HEK293 (cell line): Measurements from ENCODE around the gene ADORA2A.

Experiments used
- PATZ1 ChIP-seq: fragments of 450-650 bp; formaldehyde crosslinking; IDR thresholded peaks from 2 replicates; pipeline ENCODE4 v1.5.1; 2016; ENCODE audit warnings: missing biosample characterization, missing genetic modification characterization
- TRIM28 ChIP-seq: IDR thresholded peaks from 2 replicates; pipeline ENCODE4 v1.6.1; 2011; ENCODE audit warnings: low read length, control low read depth, borderline replicate concordance
- ZBTB10 ChIP-seq: fragments of 450-650 bp; formaldehyde crosslinking; IDR thresholded peaks from 2 replicates; pipeline ENCODE4 v1.5.1; 2016; ENCODE audit warnings: missing biosample characterization, missing genetic modification characterization
- ZBTB21 ChIP-seq: fragments of 450-650 bp; formaldehyde crosslinking; IDR thresholded peaks from 2 replicates; pipeline ENCODE4 v1.5.1; 2017; ENCODE audit warnings: missing biosample characterization, missing genetic modification characterization
- ZFP37 ChIP-seq: fragments of 450-650 bp; formaldehyde crosslinking; IDR thresholded peaks from 2 replicates; pipeline ENCODE4 v1.5.1; 2016; ENCODE audit warnings: missing biosample characterization, missing genetic modification characterization
- ZNF169 ChIP-seq: fragments of 450-650 bp; formaldehyde crosslinking; IDR thresholded peaks from 2 replicates; pipeline ENCODE4 v1.5.1; 2016; ENCODE audit warnings: missing biosample characterization, missing genetic modification characterization
- ZNF211 ChIP-seq: fragments of 450-650 bp; formaldehyde crosslinking; IDR thresholded peaks from 2 replicates; pipeline ENCODE4 v1.5.1; 2016; ENCODE audit warnings: low read depth, missing biosample characterization, missing genetic modification characterization
- ZNF239 ChIP-seq: fragments of 450-650 bp; formaldehyde crosslinking; IDR thresholded peaks from 2 replicates; pipeline ENCODE4 v1.5.1; 2016; ENCODE audit warnings: missing biosample characterization, missing genetic modification characterization
- ZNF274 ChIP-seq, 2 experiments: fragments of 200-500 bp in 1 of 2; fragments of 450-650 bp in 1 of 2; sonication (Bioruptor generic) in 1 of 2; formaldehyde crosslinking in 1 of 2; IDR thresholded peaks; 2 replicates each; pipeline versions ENCODE4 v1.5.1 to v1.6.1; 2014 to 2016; ENCODE audit warnings: borderline replicate concordance in 1 of 2, inconsistent platforms in 1 of 2, low read length in 1 of 2, missing biosample characterization in 1 of 2, missing genetic modification characterization in 1 of 2
- ZNF311 ChIP-seq: fragments of 450-650 bp; formaldehyde crosslinking; IDR thresholded peaks from 2 replicates; pipeline ENCODE4 v1.5.1; 2017; ENCODE audit warnings: missing biosample characterization, missing genetic modification characterization, borderline replicate concordance
- ZNF394 ChIP-seq: fragments of 450-650 bp; formaldehyde crosslinking; IDR thresholded peaks from 2 replicates; pipeline ENCODE4 v1.5.1; 2016; ENCODE audit warnings: missing biosample characterization, missing genetic modification characterization, mild to moderate bottlenecking, moderate library complexity, borderline replicate concordance
- ZNF426 ChIP-seq: fragments of 450-650 bp; formaldehyde crosslinking; IDR thresholded peaks from 2 replicates; pipeline ENCODE4 v1.5.1; 2017; ENCODE audit warnings: missing biosample characterization, missing genetic modification characterization, mild to moderate bottlenecking, inconsistent platforms, moderate library complexity
- ZNF473 ChIP-seq: fragments of 450-650 bp; formaldehyde crosslinking; IDR thresholded peaks from 2 replicates; pipeline ENCODE4 v1.5.1; 2017; ENCODE audit warnings: missing biosample characterization, missing genetic modification characterization
- ZNF529 ChIP-seq: fragments of 450-650 bp; formaldehyde crosslinking; IDR thresholded peaks from 2 replicates; pipeline ENCODE4 v1.5.1; 2017; ENCODE audit warnings: missing genetic modification characterization, missing biosample characterization; ENCODE audit not compliant: insufficient replicate concordance
- ZNF639 ChIP-seq: fragments of 450-650 bp; formaldehyde crosslinking; IDR thresholded peaks from 2 replicates; pipeline ENCODE4 v1.5.1; 2016; ENCODE audit warnings: missing biosample characterization, missing genetic modification characterization
- ZNF658 ChIP-seq: fragments of 450-650 bp; formaldehyde crosslinking; IDR thresholded peaks from 2 replicates; pipeline ENCODE4; 2016; ENCODE audit warnings: missing biosample characterization, missing genetic modification characterization
- ZNF670 ChIP-seq: fragments of 450-650 bp; formaldehyde crosslinking; IDR thresholded peaks from 2 replicates; pipeline ENCODE4 v1.5.1; 2016; ENCODE audit warnings: missing biosample characterization, missing genetic modification characterization, low read depth
- ZNF701 ChIP-seq: fragments of 450-650 bp; formaldehyde crosslinking; IDR thresholded peaks from 2 replicates; pipeline ENCODE4 v1.5.1; 2016; ENCODE audit warnings: missing biosample characterization, missing genetic modification characterization
- ZNF768 ChIP-seq: fragments of 450-650 bp; formaldehyde crosslinking; IDR thresholded peaks from 2 replicates; pipeline ENCODE4 v1.5.1; 2018; ENCODE audit warnings: missing biosample characterization, mild to moderate bottlenecking, missing genetic modification characterization
- ZNF785 ChIP-seq: fragments of 450-650 bp; formaldehyde crosslinking; IDR thresholded peaks from 2 replicates; pipeline ENCODE4 v1.5.1; 2016; ENCODE audit warnings: missing biosample characterization, missing genetic modification characterization
- TF ChIP-seq, protein P1 (sequence below): fragments of 450-650 bp; formaldehyde crosslinking; IDR thresholded peaks from 2 replicates; pipeline ENCODE4 v1.5.1; 2016; ENCODE audit warnings: missing biosample characterization, missing genetic modification characterization
- TF ChIP-seq, protein P2 (sequence below): fragments of 450-650 bp; formaldehyde crosslinking; IDR thresholded peaks from 2 replicates; pipeline ENCODE4 v1.5.1; 2017; ENCODE audit warnings: missing biosample characterization, missing genetic modification characterization
- TF ChIP-seq, protein P3 (sequence below): fragments of 450-650 bp; formaldehyde crosslinking; IDR thresholded peaks from 2 replicates; pipeline ENCODE4 v1.5.1; 2017; ENCODE audit warnings: missing biosample characterization, mild to moderate bottlenecking, missing genetic modification characterization, moderate library complexity
- TF ChIP-seq, protein P4 (sequence below): fragments of 450-650 bp; formaldehyde crosslinking; IDR thresholded peaks from 2 replicates; pipeline ENCODE4 v1.5.1; 2016; ENCODE audit warnings: missing biosample characterization, missing genetic modification characterization, borderline replicate concordance

The ADORA2A gene

DNA sequence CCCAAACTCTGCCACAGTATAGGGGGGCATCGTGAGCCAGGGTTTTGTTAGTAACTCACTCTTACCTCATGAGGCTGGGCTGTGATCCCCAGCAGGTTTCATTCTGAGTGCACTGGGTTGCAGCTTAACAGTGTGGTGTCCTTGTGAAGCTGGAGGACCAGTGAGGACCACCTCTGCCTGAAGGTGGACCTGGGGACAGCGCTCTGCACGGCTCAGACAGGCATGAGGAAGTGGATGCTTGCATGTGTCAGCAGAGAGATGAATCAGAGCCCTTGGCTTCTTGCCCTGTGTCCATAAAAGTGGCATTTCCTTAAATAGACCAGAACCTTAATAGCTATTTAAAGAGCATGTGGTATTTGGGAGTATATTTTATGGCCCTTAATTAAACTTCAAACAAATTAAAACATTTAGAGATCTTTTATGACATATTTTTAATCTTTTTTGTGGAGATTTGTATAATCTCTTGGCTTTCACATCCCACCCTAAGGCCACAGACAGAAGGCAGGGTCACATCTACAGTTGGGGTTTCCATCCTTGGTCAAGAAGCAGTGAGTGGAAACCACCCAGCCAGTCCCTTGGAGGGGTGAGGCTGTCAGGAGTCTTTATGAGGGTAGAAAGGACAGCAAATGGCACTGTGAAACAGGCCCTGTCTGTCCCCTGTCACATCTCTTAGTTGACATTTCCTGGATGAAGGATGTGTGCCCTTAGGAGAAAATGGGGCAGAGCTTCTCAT lies 24.8 kb upstream of the ADORA2A start (continued):
- peak; percentile 85 for TF ChIP-seq ZNF639 (tag by site-specific recombination)
- TF ChIP-seq ZNF311, result no peak
- TF ChIP-seq, protein P1, sequence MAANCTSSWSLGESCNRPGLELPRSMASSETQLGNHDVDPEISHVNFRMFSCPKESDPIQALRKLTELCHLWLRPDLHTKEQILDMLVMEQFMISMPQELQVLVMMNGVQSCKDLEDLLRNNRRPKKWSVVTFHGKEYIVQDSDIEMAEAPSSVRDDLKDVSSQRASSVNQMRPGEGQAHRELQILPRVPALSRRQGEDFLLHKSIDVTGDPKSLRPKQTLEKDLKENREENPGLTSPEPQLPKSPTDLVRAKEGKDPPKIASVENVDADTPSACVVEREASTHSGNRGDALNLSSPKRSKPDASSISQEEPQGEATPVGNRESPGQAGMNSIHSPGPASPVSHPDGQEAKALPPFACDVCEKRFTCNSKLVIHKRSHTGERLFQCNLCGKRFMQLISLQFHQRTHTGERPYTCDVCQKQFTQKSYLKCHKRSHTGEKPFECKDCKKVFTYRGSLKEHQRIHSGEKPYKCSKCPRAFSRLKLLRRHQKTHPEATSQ, result no peak
- TF ChIP-seq ZNF211, result no peak
- TF ChIP-seq, protein P2, sequence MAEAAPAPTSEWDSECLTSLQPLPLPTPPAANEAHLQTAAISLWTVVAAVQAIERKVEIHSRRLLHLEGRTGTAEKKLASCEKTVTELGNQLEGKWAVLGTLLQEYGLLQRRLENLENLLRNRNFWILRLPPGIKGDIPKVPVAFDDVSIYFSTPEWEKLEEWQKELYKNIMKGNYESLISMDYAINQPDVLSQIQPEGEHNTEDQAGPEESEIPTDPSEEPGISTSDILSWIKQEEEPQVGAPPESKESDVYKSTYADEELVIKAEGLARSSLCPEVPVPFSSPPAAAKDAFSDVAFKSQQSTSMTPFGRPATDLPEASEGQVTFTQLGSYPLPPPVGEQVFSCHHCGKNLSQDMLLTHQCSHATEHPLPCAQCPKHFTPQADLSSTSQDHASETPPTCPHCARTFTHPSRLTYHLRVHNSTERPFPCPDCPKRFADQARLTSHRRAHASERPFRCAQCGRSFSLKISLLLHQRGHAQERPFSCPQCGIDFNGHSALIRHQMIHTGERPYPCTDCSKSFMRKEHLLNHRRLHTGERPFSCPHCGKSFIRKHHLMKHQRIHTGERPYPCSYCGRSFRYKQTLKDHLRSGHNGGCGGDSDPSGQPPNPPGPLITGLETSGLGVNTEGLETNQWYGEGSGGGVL, result no peak
- no peak for TF ChIP-seq ZNF473 (tag by site-specific recombination)
- TF ChIP-seq ZNF394 (tag by site-specific recombination), result peak; percentile 33; the same call in 1 of the 2 replicates
- TF ChIP-seq ZNF670 (tag by site-specific recombination), result no peak
- TF ChIP-seq ZNF768, result no peak
- no peak for TF ChIP-seq ZNF169 (tag by site-specific recombination)
- TF ChIP-seq ZBTB21 (tag by site-specific recombination), result no peak
- TF ChIP-seq ZNF426 (tag by site-specific recombination), result no peak
- no peak; the same call in 1 of the 2 replicates for TF ChIP-seq ZBTB10 (tag by site-specific recombination)
- TF ChIP-seq, protein P3, sequence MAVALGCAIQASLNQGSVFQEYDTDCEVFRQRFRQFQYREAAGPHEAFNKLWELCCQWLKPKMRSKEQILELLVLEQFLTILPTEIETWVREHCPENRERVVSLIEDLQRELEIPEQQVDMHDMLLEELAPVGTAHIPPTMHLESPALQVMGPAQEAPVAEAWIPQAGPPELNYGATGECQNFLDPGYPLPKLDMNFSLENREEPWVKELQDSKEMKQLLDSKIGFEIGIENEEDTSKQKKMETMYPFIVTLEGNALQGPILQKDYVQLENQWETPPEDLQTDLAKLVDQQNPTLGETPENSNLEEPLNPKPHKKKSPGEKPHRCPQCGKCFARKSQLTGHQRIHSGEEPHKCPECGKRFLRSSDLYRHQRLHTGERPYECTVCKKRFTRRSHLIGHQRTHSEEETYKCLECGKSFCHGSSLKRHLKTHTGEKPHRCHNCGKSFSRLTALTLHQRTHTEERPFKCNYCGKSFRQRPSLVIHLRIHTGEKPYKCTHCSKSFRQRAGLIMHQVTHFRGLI (tag by site-specific recombination), result no peak
- no peak for TF ChIP-seq ZNF239 (tag by site-specific recombination)
- no peak for TF ChIP-seq ZNF701 (tag by site-specific recombination)
- TF ChIP-seq ZNF529 (tag by site-specific recombination), result no peak
- no peak for TF ChIP-seq ZNF274 (IDR thresholded peaks at IDR 0.05; ENCODE audit: low read length)
- no peak for TF ChIP-seq ZNF274 (tag by site-specific recombination; IDR thresholded peaks at IDR 0.05; ENCODE audit: borderline replicate concordance)
- TF ChIP-seq, protein P4, sequence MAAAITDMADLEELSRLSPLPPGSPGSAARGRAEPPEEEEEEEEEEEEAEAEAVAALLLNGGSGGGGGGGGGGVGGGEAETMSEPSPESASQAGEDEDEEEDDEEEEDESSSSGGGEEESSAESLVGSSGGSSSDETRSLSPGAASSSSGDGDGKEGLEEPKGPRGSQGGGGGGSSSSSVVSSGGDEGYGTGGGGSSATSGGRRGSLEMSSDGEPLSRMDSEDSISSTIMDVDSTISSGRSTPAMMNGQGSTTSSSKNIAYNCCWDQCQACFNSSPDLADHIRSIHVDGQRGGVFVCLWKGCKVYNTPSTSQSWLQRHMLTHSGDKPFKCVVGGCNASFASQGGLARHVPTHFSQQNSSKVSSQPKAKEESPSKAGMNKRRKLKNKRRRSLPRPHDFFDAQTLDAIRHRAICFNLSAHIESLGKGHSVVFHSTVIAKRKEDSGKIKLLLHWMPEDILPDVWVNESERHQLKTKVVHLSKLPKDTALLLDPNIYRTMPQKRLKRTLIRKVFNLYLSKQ (tag by site-specific recombination), result no peak
- no peak for TF ChIP-seq ZNF658 (tag by site-specific recombination)
- TF ChIP-seq ZNF785, result no peak
- TF ChIP-seq TRIM28, result no peak; the same call in 1 of the 2 replicates
- no peak for TF ChIP-seq PATZ1 (tag by site-specific recombination)
- TF ChIP-seq ZFP37 (tag by site-specific recombination), result no peak
